GM19239 (cell line): ENCODE data around the gene NUP62.
A peak's percentile ranks its signal among the peaks of the same experiment; 100 is the strongest.

Experiments
- DNase-seq: peaks from one replicate; pipeline ENCODE4 v3.0.0; 2011; ENCODE audit warnings: low spot score; ENCODE audit not compliant: insufficient read length
- FAIRE-seq: peaks from 2 replicates; lab custom pipeline; 2011; peaks lifted over from hg19 to GRCh38; lab: Jason Lieb, UNC

NUP62 gene

GRCh38 chr19:49908480-49909420 lies 20.6 kb downstream of the NUP62 start:
- no peak for DNase-seq
- no peak for FAIRE-seq

GRCh38 chr19:49907745-49908446 lies 21.4 kb downstream of the NUP62 start:
- FAIRE-seq (no peak), DNase-seq (no peak)

- no peak for DNase-seq
- peak; percentile 37 for FAIRE-seq
Measured at GRCh38 chr19:49906879-49907564, 22.3 kb downstream of the NUP62 start.

- FAIRE-seq = no peak
Measured at GRCh38 chr19:49904136-49904535, 25.2 kb downstream of the NUP62 start.

GRCh38 chr19:49896863-49897621 lies 32.3 kb downstream of the NUP62 start, which contains the start of gene IL4I1:
IL4I1 (minus strand) TSS chr19:49896887; CDS start chr19:49896160, 727 bp downstream.
- FAIRE-seq (peak; percentile 97), DNase-seq (peak; percentile 82)

More at GRCh38 chr19:49904136-49904535, 25.2 kb downstream of the NUP62 start:
- no peak for DNase-seq

GRCh38 chr19:49895566-49896297 lies 33.6 kb downstream of the NUP62 start:
- DNase-seq (no peak), FAIRE-seq (no peak)

- FAIRE-seq (peak; percentile 90), DNase-seq (no peak)
Measured at GRCh38 chr19:49894879-49895565, 34.3 kb downstream of the NUP62 start.

GRCh38 chr19:49894011-49894664 lies 35.2 kb downstream of the NUP62 start:
- no peak for DNase-seq
- no peak for FAIRE-seq

- no peak for DNase-seq
- FAIRE-seq = no peak
Measured at GRCh38 chr19:49892716-49893115, 36.6 kb downstream of the NUP62 start.

GRCh38 chr19:49891393-49891792 lies 37.9 kb downstream of the NUP62 start:
- FAIRE-seq = no peak
- no peak for DNase-seq

- DNase-seq (peak; percentile 79), FAIRE-seq (no peak)
Measured at GRCh38 chr19:49890349-49891311, 38.7 kb downstream of the NUP62 start.

- FAIRE-seq (peak; percentile 47), DNase-seq (peak; percentile 74)
Measured at GRCh38 chr19:49889687-49890348, 39.5 kb downstream of the NUP62 start.

GRCh38 chr19:49889038-49889686 lies 40.1 kb downstream of the NUP62 start:
- DNase-seq (no peak), FAIRE-seq (no peak)

GRCh38 chr19:49888510-49888824 lies 40.8 kb downstream of the NUP62 start:
- DNase-seq (no peak), FAIRE-seq (no peak)

GRCh38 chr19:49887665-49888509 lies 41.4 kb downstream of the NUP62 start:
- FAIRE-seq = no peak
- no peak for DNase-seq
